Bone marrow (tissue), 2 donors: ENCODE results near the gene SCRN1.

ENCODE experiments used
- DNase-seq, 2 donors: peaks; one replicate each; lab custom pipeline; 2025; lab: John Stamatoyannopoulos, UW

Gene SCRN1

GRCh38 chr7:29926741-29927140, 62.9 kb downstream of the SCRN1 start:
- no peak for DNase-seq

DNA sequence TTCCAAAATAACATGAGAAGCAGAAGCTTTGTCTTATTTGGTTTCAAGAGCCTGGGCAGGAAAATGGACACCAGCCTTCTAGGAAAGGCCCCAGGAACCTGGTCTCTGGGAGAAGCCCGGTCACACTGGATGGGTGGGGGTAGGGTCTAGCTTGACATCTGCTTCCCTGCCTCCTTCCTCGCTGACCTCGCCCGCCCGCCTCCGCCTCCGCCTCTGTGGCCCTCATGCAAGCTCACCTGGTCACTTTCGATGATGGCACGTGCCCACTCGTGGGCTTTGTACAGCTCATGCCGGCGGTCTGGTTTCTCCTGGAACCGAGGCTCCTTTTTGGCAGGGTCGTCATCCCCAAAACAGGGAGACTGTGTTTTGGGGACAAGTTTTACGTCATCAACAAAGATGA, 63.4 kb downstream of the SCRN1 start:
- DNase-seq: no peak

GRCh38 chr7:29924684-29925083, 64.9 kb downstream of the SCRN1 start:
- DNase-seq: no peak

GRCh38 chr7:29924006-29924405, 65.6 kb downstream of the SCRN1 start:
- no peak for DNase-seq

DNA sequence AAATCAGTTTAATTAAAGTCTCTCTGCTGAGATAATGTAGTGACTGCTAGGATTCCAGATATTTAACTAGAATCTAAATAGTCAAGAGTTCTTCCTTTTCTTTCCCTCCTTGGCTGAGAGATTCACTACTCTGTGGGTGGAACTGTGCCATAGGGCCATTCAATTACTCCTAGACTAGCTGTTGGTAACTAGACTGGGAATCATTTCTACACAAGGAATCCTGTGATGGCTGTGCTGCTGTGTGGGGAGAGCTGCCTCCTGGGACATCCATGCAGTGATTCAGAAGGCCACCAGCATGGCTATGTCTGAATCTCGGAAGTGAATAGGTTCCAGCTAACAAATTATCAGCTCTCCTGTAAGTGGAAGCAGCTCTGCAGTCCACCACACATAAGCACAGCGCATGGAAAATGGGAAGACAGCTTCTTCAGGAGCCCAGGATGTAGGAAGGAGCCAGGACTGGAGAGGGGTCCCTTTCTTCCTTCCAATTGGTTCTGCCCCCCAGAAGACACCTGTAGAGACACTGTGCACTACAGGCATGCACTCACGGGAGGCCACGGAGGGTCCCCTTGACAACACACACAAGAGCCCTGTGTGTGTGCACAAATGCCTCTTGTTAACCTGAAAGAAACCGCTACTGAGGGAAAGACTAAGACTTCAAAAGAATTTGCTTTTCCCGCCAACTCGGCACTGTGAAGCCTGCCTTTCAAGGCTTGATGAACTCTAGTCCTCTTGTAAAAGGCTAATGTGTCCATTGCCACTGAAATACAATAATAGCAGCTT, 66.5 kb downstream of the SCRN1 start:
- no peak for DNase-seq

- DNase-seq: peak in 1 of 2 donors; percentile 46
Measured at GRCh38 chr7:29921404-29922010, 68.1 kb downstream of the SCRN1 start.

DNA sequence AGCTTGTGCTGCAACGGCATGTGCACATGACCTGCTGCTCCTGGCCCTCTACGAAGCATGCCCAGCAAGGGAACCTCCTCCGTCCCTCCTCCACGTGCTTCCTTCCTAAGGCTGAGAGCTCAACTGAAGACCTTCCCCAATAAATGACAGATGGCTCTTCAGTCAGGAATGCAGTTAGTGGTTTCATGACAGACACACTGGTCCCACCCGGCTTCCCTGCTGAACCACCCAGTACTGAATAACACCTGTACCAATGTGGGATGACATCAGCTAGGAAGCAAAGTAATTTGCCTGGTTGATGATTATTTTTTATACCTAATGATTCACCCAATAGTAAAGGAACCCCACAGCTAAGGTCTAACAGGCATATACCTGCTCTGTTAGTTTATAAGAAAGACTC, 69.1 kb downstream of the SCRN1 start:
- no peak for DNase-seq

DNA sequence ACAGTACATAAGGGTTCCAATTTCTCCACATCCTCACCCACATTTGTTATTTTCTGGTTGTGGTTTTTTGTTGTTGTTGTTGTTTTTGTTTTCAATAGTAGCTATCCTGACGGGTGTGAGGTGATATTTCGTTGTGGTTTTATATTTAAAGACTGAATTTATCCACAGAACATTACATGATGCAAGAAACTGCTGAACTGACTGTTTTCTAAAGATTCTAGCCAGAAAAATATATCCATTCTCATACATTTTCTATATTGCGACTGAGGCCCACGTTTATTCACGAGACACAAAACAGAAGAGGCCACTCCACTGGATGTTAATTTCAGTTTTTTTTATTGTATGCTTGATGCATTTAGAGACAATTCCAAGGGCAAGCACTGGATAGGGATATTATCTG, 69.8 kb downstream of the SCRN1 start:
- no peak for DNase-seq

GRCh38 chr7:29918850-29919249, 70.8 kb downstream of the SCRN1 start:
- DNase-seq: no peak

DNA sequence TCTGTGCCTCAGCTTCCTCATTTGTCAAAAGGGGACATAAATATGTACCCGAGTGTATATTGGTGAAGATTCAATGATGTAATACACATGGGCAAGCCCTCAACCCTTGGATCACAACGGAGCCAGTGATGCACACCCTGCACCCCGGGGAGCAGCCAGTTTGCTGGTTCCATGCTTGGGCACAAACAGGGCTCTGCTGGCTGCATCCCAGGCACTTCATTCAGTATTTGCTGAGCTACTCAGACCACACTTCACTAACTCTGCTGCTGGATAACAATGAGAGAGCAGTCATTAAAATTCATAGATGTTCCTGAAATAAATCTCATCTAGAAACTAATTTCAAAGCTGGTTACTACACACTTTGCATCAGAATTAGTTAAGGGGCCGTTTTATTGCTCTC, 72.0 kb downstream of the SCRN1 start:
- DNase-seq: no peak

GRCh38 chr7:29915481-29916215, 74.0 kb downstream of the SCRN1 start:
- DNase-seq: no peak

GRCh38 chr7:29914180-29914579, 75.4 kb downstream of the SCRN1 start:
- no peak for DNase-seq

GRCh38 chr7:29906200-29907022, 83.2 kb downstream of the SCRN1 start:
- no peak for DNase-seq

DNA sequence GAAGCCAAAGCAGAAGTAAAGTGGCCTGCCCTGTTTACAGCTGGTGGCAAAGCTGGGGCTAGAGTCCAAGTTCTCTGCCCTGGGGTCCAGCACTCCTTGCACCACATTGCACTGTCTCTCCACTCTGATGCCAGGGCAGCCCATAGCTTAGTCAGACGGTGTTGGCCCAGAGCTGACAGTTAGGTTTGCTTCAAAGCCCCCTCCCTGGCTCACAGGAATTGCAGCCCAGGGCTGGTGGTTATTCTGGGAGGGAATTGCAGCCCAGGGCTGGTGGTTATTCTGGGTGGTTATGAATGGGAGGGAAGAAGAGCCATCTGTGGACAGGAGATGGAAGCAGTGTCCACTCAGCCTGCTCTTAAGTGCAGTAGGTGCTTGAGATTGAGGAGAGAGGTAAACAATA, 88.9 kb downstream of the SCRN1 start:
- DNase-seq: no peak

DNA sequence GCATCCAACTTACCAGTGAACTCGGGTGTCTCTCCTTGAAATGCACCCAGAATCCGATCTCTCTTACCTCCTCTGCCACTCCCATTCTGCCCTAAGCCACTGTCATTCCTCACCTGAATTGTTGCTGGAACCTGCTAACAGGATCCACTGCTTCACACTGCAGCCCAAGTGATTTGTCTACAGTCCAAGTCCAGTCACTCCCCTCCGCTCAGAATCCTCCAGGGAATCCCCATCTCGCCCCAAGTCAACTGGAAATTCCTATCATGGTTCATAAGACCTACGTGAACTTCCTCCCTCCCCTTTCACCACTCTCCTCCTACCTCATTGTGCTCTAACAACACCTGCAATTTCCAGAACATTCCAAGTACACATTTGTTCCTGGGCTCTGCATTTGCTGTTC, 91.3 kb downstream of the SCRN1 start:
- DNase-seq: no peak

GRCh38 chr7:29896685-29897411, 92.8 kb downstream of the SCRN1 start:
- no peak for DNase-seq

DNA sequence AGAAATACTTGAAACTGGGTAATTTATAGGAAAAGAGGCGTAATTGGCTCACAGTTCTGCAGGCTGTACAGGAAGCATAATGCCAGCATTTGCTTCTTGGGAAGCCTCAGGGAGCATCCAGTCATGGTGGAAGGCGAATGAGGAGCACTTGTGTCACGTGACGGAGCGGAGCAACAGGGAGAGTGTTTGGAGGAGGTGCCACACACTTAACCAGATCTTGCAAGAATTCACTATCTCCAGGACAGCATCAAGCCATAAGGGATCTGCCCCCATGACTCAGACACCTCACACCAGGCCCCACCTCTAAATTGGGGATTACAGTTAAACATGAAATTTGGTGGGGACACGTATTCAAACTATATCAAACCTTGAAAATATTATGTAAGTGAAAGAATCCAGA, 94.0 kb downstream of the SCRN1 start:
- no peak for DNase-seq

GRCh38 chr7:29894256-29894655, 95.3 kb downstream of the SCRN1 start:
- DNase-seq: no peak

DNA sequence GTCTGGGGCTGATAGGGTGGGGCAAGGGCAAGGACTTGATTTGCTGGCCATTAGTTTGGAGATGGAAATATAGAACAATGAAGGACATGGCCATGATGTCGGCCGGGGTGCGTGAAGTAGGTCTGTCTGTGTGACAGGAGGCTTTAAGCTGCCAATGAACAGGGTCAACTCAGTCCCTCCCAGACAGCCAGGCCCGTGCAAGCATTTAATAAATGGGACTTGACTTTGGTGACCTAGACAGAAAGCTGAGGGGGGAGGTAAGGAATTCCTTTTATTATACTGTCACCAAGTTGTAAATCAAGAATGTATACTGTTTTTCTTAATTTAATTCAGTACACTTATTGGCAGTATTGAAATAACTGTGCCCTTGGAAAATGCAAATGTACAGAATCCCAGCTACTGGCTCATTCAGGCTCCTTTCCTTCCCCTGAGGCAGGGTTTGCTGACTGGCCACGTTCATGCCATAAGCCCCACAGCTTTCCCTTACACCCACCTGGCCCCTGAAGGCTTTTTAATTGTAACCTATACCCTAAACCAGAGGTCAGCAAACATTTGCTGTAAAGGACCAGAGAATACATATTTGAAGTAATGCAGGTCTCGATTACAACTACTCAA, 96.1 kb downstream of the SCRN1 start:
- no peak for DNase-seq

- no peak for DNase-seq
Measured at GRCh38 chr7:29892231-29892630, 97.4 kb downstream of the SCRN1 start.

DNA sequence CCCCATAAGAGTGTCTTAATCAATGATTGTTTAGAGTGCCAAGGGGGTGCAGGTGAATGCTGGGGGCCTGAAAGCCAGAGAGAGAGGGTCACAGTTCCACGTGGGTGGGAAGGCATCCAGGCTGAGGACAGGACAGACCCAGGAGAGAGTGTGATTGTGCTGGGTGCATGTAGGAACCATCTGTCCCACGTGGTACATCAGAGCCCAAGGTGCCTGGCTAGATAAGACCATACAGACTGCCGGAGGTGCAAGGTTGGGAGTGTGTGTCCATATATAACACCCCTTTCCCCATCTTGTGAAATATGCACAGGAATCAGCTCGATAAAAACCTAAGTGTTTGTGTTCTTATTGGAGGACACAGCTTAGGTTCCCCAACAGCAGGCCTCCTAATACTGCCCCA, 97.8 kb downstream of the SCRN1 start:
- no peak for DNase-seq
